ENCODE data around the gene CYP1A2. TPM values are rescaled to one million over a fixed set of nuclear protein-coding genes. Genes with fewer than 3 reads are reported as not detected.

Gene CYP1A2
- total RNA-seq, 2 experiments from 2014 or later: not detected

- Mint-ChIP-seq H3K27ac (peak overlapping the region; percentile 99), H3K9me3 (no peaks in the 10 kb centered on the region), H3K4me3 (peak overlapping the region; percentile 93), H3K4me1 (ENCODE audit: low read depth) (peaks cover 47% of the 10 kb centered on the region), H3K27me3 (ENCODE audit: low read depth) (no peaks in the 10 kb centered on the region), H3K36me3 (ENCODE audit: low read depth) (peaks cover 68% of the 10 kb centered on the region)
- CTCF ChIA-PET: interaction anchor here (1.0 to 29.5 kb wide), 8 partner anchors 5 to 170 kb away, joined by 3 to 1193 read pairs (median 6); partner anchors contain the start of genes CSK and ULK3
- DNase-seq: peak; percentile 42
- intact Hi-C loops (cut with micrococcal nuclease): loop anchor here (2.0 to 10.0 kb wide), 5 partner anchors 244 to 838 kb away; partner anchors contain the start of genes ARID3B, C15orf39, PML and SNUPN
Measured at GRCh38 chr15:74786551-74787165, 38.0 kb downstream of the CYP1A2 start.

GRCh38 chr15:74787251-74788041 is 38.8 kb downstream of the CYP1A2 start:
- intact Hi-C loops (cut with micrococcal nuclease): loop anchor here (1.0 to 10.0 kb wide), 10 partner anchors 9 to 837 kb away; partner anchors contain the start of genes ARID3B, C15orf39, PML and SIN3A
- Mint-ChIP-seq H3K4me1 (ENCODE audit: low read depth) (peaks cover 55% of the 10 kb centered on the region), H3K4me3 (peak overlapping the region; percentile 93), H3K36me3 (ENCODE audit: low read depth) (peaks cover 74% of the 10 kb centered on the region), H3K27ac (peak overlapping the region; percentile 99), H3K27me3 (ENCODE audit: low read depth) (no peaks in the 10 kb centered on the region), H3K9me3 (no peaks in the 10 kb centered on the region)
- CTCF ChIA-PET: interaction anchor here (0.6 to 29.5 kb wide), 14 partner anchors 4 to 348 kb away, joined by 3 to 1193 read pairs (median 4); partner anchors contain the start of genes CPLX3, CSK and ULK3
- DNase-seq: peak; percentile 98

DNA sequence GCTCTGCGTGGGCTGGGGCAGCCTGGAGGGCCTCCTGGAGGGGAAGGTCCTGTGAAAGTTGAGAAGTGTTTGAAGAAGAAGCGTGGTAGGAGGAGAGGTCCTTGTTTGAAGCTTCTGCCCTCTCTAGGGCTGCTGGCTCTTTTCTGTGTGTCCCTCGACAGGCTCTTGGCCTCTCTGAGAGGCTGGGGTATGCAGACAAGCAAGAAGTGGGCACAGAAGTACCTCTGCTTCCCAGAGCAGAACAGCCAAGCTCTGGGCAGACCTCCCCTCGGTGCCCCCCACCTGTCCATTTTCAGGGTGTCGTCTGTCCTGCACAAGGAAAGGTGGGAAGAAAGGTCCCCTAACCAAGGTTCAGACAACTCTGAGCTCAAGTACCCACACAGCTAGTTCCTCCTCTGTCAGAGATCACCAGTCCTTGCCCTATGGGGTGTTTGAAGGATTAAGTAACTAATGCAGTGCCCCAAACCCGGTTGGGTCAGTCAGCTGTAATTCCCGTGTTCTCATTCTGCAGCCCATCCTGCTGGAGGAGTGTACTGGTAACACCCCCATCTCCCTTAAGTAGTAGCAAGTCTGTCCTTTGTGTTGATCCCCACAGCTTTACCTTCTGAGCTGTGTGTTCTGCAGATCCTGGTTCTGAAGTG is 39.5 kb downstream of the CYP1A2 start:
- no peaks in the 10 kb centered on the region for H3K27me3 Mint-ChIP-seq (ENCODE audit: low read depth)

GRCh38 chr15:74788683-74789151 is 40.1 kb downstream of the CYP1A2 start:
- H3K4me3 Mint-ChIP-seq: peak overlapping the region; percentile 93
- peaks cover 62% of the 10 kb centered on the region for H3K36me3 Mint-ChIP-seq (ENCODE audit: low read depth)
- CTCF ChIA-PET: interaction anchor here (1.0 to 29.5 kb wide), 7 partner anchors 3 to 349 kb away, joined by 3 to 1193 read pairs (median 8); partner anchors contain the start of genes CPLX3, CSK and ULK3
- no peaks in the 10 kb centered on the region for H3K9me3 Mint-ChIP-seq
- no peaks in the 10 kb centered on the region for H3K27me3 Mint-ChIP-seq (ENCODE audit: low read depth)
- peaks cover 67% of the 10 kb centered on the region for H3K4me1 Mint-ChIP-seq (ENCODE audit: low read depth)
- DNase-seq: peak; percentile 85
- H3K27ac Mint-ChIP-seq: peak overlapping the region; percentile 99
- intact Hi-C loops (cut with micrococcal nuclease): loop anchor here (1.0 to 10.0 kb wide), 9 partner anchors 8 to 836 kb away; partner anchors contain the start of genes ARID3B, C15orf39, PML and SIN3A

More for the DNA sequence above, 39.5 kb downstream of the CYP1A2 start:
- Mint-ChIP-seq H3K27ac (peak overlapping the region; percentile 99), H3K4me3 (peak overlapping the region; percentile 93), H3K4me1 (ENCODE audit: low read depth) (peaks cover 62% of the 10 kb centered on the region), H3K36me3 (ENCODE audit: low read depth) (peaks cover 67% of the 10 kb centered on the region), H3K9me3 (no peaks in the 10 kb centered on the region)
- CTCF ChIA-PET: interaction anchor here (0.6 to 29.5 kb wide), 12 partner anchors 3 to 348 kb away, joined by 3 to 1193 read pairs (median 4); partner anchors contain the start of genes CPLX3, CSK and ULK3
- intact Hi-C loops (cut with micrococcal nuclease): loop anchor here (1.0 to 10.0 kb wide), 9 partner anchors 8 to 837 kb away; partner anchors contain the start of genes ARID3B, C15orf39, PML and SIN3A
- no peak for DNase-seq

DNA sequence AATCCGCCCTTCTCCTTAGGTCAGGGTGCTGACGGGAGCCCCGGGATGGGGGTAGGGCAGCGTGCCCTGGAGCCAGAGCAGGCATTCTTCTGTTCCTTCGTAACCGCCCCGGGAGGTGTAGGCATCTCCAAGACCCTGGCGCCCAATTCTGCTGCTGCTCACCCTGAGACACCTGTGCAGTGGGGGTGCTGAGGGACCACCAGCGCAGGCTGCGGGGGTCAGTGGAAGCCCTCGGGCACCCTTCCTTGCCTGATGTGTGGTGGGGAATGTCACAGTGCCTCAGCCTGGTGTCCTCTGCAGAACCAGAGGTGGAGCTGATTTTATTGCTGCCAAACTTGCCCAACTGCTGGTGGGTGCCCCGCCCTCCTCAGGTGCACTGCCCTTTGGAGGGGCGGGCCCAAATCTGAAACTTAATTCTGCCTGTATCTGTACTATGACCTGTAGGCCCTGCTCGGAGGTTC is 40.6 kb downstream of the CYP1A2 start:
- no peaks in the 10 kb centered on the region for H3K27me3 Mint-ChIP-seq (ENCODE audit: low read depth)
- peaks cover 69% of the 10 kb centered on the region for H3K4me1 Mint-ChIP-seq (ENCODE audit: low read depth)
- CTCF ChIA-PET: interaction anchor here (26.8 to 29.5 kb wide), 2 partner anchors 2 to 11 kb away, joined by 1193 read pairs; partner anchors contain the start of gene CSK
- intact Hi-C loops (cut with micrococcal nuclease): loop anchor here (2.0 to 10.0 kb wide), 5 partner anchors 247 to 836 kb away; partner anchors contain the start of genes ARID3B, C15orf39, PML and SIN3A
- peaks cover 57% of the 10 kb centered on the region for H3K36me3 Mint-ChIP-seq (ENCODE audit: low read depth)
- peak; percentile 52 for DNase-seq
- H3K9me3 Mint-ChIP-seq: no peaks in the 10 kb centered on the region
- peak overlapping the region; percentile 99 for H3K27ac Mint-ChIP-seq
- H3K4me3 Mint-ChIP-seq: peak overlapping the region; percentile 93

GRCh38 chr15:74789741-74790079 is 41.1 kb downstream of the CYP1A2 start:
- intact Hi-C loops (cut with micrococcal nuclease): loop anchor here (2.0 to 10.0 kb wide), 5 partner anchors 247 to 835 kb away; partner anchors contain the start of genes ARID3B, C15orf39, PML and SIN3A

GRCh38 chr15:74790080-74790916 is 41.7 kb downstream of the CYP1A2 start:
- Mint-ChIP-seq H3K27me3 (ENCODE audit: low read depth) (no peaks in the 10 kb centered on the region), H3K4me1 (ENCODE audit: low read depth) (peaks cover 79% of the 10 kb centered on the region), H3K9me3 (no peaks in the 10 kb centered on the region), H3K36me3 (ENCODE audit: low read depth) (peaks cover 51% of the 10 kb centered on the region), H3K27ac (peak overlapping the region; percentile 99), H3K4me3 (peak overlapping the region; percentile 93)
- intact Hi-C loops (cut with micrococcal nuclease): no loop called here
- peak; percentile 74 for DNase-seq
- CTCF ChIA-PET: interaction anchor here (26.8 to 29.5 kb wide), 2 partner anchors 1 to 12 kb away, joined by 1193 read pairs; partner anchors contain the start of gene CSK

More at GRCh38 chr15:74789741-74790079, 41.1 kb downstream of the CYP1A2 start:
- Mint-ChIP-seq H3K4me1 (ENCODE audit: low read depth) (peaks cover 75% of the 10 kb centered on the region), H3K4me3 (peak overlapping the region; percentile 93), H3K27me3 (ENCODE audit: low read depth) (no peaks in the 10 kb centered on the region), H3K9me3 (no peaks in the 10 kb centered on the region), H3K36me3 (ENCODE audit: low read depth) (peaks cover 53% of the 10 kb centered on the region), H3K27ac (peak overlapping the region; percentile 99)
- CTCF ChIA-PET: interaction anchor here (26.8 to 29.5 kb wide), 2 partner anchors 2 to 11 kb away, joined by 1193 read pairs; partner anchors contain the start of gene CSK
- no peak for DNase-seq

GRCh38 chr15:74791007-74791406 is 42.4 kb downstream of the CYP1A2 start:
- CTCF ChIA-PET: interaction anchor here (26.8 to 29.5 kb wide), 2 partner anchors 0 to 12 kb away, joined by 1193 read pairs; partner anchors contain the start of gene CSK
- H3K9me3 Mint-ChIP-seq: no peaks in the 10 kb centered on the region
- H3K4me1 Mint-ChIP-seq (ENCODE audit: low read depth): peaks cover 84% of the 10 kb centered on the region
- no peak for DNase-seq
- H3K4me3 Mint-ChIP-seq: peak overlapping the region; percentile 23
- no peaks in the 10 kb centered on the region for H3K27me3 Mint-ChIP-seq (ENCODE audit: low read depth)
- peaks cover 49% of the 10 kb centered on the region for H3K36me3 Mint-ChIP-seq (ENCODE audit: low read depth)
- intact Hi-C loops (cut with micrococcal nuclease): no loop called here
- H3K27ac Mint-ChIP-seq: peak overlapping the region; percentile 99

- H3K4me1 Mint-ChIP-seq (ENCODE audit: low read depth): peaks cover 89% of the 10 kb centered on the region
Measured at GRCh38 chr15:74791667-74792066, 43.0 kb downstream of the CYP1A2 start.

DNA sequence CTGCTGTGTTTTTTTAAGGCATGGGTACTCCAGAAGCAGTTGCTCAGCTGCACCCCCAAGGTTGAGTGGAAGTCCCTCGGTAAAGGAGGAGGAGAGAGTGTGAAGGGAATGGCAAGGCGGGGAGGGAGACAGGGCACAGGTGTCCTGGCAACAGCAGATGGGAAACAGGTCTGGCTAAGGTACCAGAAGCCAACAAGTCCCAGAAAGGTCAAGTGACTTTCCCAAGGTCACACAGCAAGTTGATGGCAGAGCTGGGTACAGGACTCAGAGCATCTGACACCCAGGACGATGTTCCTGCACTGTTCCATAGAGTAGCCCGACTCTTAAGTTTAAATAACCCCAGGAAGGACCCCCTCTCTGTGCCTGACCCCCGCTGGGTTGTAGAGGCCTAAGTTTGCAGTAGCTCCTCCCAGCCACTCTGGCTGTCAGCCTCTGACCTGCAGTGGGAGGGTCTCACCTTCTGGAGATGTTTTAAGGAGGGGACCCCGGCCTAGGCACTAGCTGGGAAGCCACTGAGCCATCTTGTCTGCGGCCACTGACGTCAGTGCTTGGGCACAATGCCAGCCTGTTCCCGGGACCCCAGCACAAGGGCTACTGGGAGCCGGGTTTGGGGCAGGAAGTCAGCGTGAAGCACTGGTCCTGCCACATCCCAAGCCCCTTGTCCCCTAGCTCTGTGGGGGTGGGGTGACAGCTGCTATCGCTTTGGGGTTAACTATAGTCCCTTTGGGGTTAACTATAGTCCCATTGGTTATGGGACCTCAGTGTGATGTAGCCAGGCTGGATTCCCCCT is 43.8 kb downstream of the CYP1A2 start:
- Mint-ChIP-seq H3K4me1 (ENCODE audit: low read depth) (peaks cover 89% of the 10 kb centered on the region), H3K27ac (peak overlapping the region; percentile 99), H3K36me3 (ENCODE audit: low read depth) (peaks cover 44% of the 10 kb centered on the region), H3K4me3 (peak overlapping the region; percentile 3), H3K27me3 (ENCODE audit: low read depth) (no peaks in the 10 kb centered on the region), H3K9me3 (no peaks in the 10 kb centered on the region)
- no peak for DNase-seq
- intact Hi-C loops (cut with micrococcal nuclease): no loop called here
- CTCF ChIA-PET: interaction anchor here (0.8 to 29.5 kb wide), 6 partner anchors 13 to 417 kb away, joined by 3 to 1193 read pairs (median 5); partner anchors contain the start of gene CSK

More at GRCh38 chr15:74791667-74792066, 43.0 kb downstream of the CYP1A2 start:
- H3K36me3 Mint-ChIP-seq (ENCODE audit: low read depth): peaks cover 48% of the 10 kb centered on the region
- CTCF ChIA-PET: interaction anchor here (1.1 to 29.5 kb wide), 3 partner anchors 0 to 160 kb away, joined by 5 to 1193 read pairs (median 1193); partner anchors contain the start of gene CSK
- H3K27ac Mint-ChIP-seq: peak overlapping the region; percentile 99
- H3K4me3 Mint-ChIP-seq: peak overlapping the region; percentile 3
- DNase-seq: no peak
- no peaks in the 10 kb centered on the region for H3K9me3 Mint-ChIP-seq
- no peaks in the 10 kb centered on the region for H3K27me3 Mint-ChIP-seq (ENCODE audit: low read depth)
- intact Hi-C loops (cut with micrococcal nuclease): no loop called here

Data from activated naive CD4-positive, alpha-beta T cell treated with anti-CD3 and anti-CD28 coated beads for 36 hours (primary cell).